Esophagus (tissue), 2 donors: ENCODE measurements around the gene BTBD6. TPM values are rescaled to one million over a fixed set of nuclear protein-coding genes. Genes with fewer than 3 reads are reported as not detected.
"Not testable (repeated sequence)": the region's sequence is repeated elsewhere in the genome, so short reads cannot be mapped to it uniquely, and the experiment has no call there.

ENCODE experiments used
- H3K27ac ChIP-seq, 2 donors: one replicate each; pipeline ENCODE4 v1.5.1; 2013; ENCODE audit warnings: low read depth in 2 of 2, mild to moderate bottlenecking in 2 of 2, inconsistent platforms in 1 of 2, low read length in 1 of 2, moderate library complexity in 1 of 2
- H3K27me3 ChIP-seq, 2 donors: one replicate each; pipeline ENCODE4 v1.6.1; 2013; ENCODE audit warnings: low read length in 2 of 2, control low read depth in 1 of 2, mild to moderate bottlenecking in 1 of 2; ENCODE audit not compliant: insufficient read depth in 2 of 2, control insufficient read depth in 1 of 2
- H3K36me3 ChIP-seq, 2 donors: one replicate each; pipeline ENCODE4 v1.6.1; 2013; ENCODE audit warnings: low read length in 1 of 2; ENCODE audit not compliant: control insufficient read depth in 2 of 2, insufficient read depth in 2 of 2
- H3K4me1 ChIP-seq, 2 donors: one replicate each; pipeline ENCODE4 v1.6.1; 2013; ENCODE audit warnings: low read length in 1 of 2; ENCODE audit not compliant: control insufficient read depth in 2 of 2, insufficient read depth in 2 of 2
- H3K4me3 ChIP-seq, 2 donors: one replicate each; pipeline ENCODE4 v1.5.1; 2013; ENCODE audit warnings: low read length in 2 of 2, mild to moderate bottlenecking in 2 of 2, low read depth in 1 of 2, moderate library complexity in 1 of 2
- H3K9me3 ChIP-seq, 2 donors: one replicate each; pipeline ENCODE4 v1.6.1; 2013; ENCODE audit warnings: mild to moderate bottlenecking in 2 of 2, low read depth in 1 of 2, low read length in 1 of 2, moderate library complexity in 1 of 2; ENCODE audit not compliant: control insufficient read depth in 2 of 2, insufficient read depth in 1 of 2
- WGBS, 2 donors: extraction: QIAGEN DNeasy Blood & Tissue Kit; methylation state at CpG; one replicate each; pipeline ENCODE4 v1.1.7; 2013; 5-methylcytosine and 5-hydroxymethylcytosine counted together
- polyA plus RNA-seq, 2 donors: library from polyadenylated mRNA; stranded (reverse); fragments of 200-250 nt; gene quantifications; one replicate each; pipeline ENCODE4 v1.2.3, GENCODE V29; 2013
- donor health status: healthy with polysubstance abuse.
- donor health status: Bipolar disorder and iron deficiency.

Gene BTBD6
- polyA plus RNA-seq, 2 donors = 47.5 to 49.8 TPM

GRCh38 chr14:105273062-105273461, 24.7 kb downstream of the BTBD6 start:
- Histone ChIP-seq H3K4me1 (peaks cover 3 to 11% of the 10 kb centered on the region in 2 donors), H3K9me3 (no peaks in the 10 kb centered on the region), H3K4me3 (no peak overlapping the region), H3K27ac (peak overlapping the region in 1 of 2 donors; percentile 13), H3K27me3 (no peaks in the 10 kb centered on the region), H3K36me3 (peaks cover 0 to 19% of the 10 kb centered on the region in 2 donors)
- WGBS, 2 donors = 58 to 66% methylated on average over 12 of the region's 12 CpGs

- Histone ChIP-seq H3K27me3 (no peaks in the 10 kb centered on the region), H3K4me1 (peaks cover 3 to 11% of the 10 kb centered on the region in 2 donors), H3K9me3 (no peaks in the 10 kb centered on the region), H3K4me3 (no peak overlapping the region), H3K27ac (no peak overlapping the region), H3K36me3 (peaks cover 0 to 11% of the 10 kb centered on the region in 2 donors)
- 86 to 90% methylated on average over 6 of the region's 6 CpGs for WGBS, 2 donors
Observed at GRCh38 chr14:105274637-105275036, 26.3 kb downstream of the BTBD6 start.

GRCh38 chr14:105275267-105275946, 27.1 kb downstream of the BTBD6 start:
- Histone ChIP-seq H3K27ac (no peak overlapping the region), H3K27me3 (no peaks in the 10 kb centered on the region), H3K9me3 (no peaks in the 10 kb centered on the region), H3K36me3 (peaks cover 0 to 10% of the 10 kb centered on the region in 2 donors), H3K4me3 (no peak overlapping the region), H3K4me1 (peaks cover 3 to 11% of the 10 kb centered on the region in 2 donors)
- 81 to 84% methylated on average over 16 of the region's 16 CpGs for WGBS, 2 donors

GRCh38 chr14:105277448-105277847, 29.1 kb downstream of the BTBD6 start:
- not testable (repeated sequence) for H3K4me1 ChIP-seq, H3K27ac ChIP-seq, H3K9me3 ChIP-seq, H3K27me3 ChIP-seq, H3K4me3 ChIP-seq, H3K36me3 ChIP-seq
- 43 to 100% methylated on average over 3 of the region's 4 CpGs for WGBS, 2 donors

DNA sequence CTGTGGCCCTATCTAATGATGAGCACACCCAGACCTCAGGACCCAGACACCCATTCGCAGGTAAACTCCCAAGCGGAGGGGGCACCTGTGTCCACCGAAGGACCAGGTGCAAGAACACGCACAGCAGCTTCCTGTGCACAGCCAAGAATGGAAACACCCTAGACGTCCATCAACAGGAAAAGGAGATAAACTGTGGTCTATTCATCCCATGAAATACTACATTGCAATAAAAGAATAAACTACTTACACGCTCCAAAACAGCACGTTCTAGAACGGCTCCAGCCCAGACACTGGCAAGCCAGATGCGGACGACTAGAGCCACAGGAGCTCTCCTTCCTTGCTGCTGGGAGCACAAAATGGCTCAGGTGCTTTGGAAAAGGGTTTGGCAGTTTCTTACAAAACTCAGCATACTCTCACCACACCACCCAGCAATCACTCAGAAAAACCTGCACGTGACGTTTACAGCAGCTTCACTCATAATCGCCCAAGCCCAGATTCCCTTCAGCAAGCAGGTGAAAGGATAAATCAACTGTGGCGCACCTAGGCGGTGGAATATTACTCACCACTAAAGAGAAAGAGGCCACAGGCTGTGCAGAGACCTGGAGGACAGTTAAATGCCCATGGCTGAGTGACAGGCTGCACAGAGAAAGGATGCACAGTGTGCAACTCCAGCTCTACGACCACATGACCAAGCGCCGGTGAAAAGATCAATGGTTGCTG, 31.5 kb downstream of the BTBD6 start:
- Histone ChIP-seq H3K36me3 (peaks cover 0 to 6% of the 10 kb centered on the region in 2 donors), H3K27me3 (no peaks in the 10 kb centered on the region), H3K4me3 (no peak overlapping the region), H3K4me1 (no peaks in the 10 kb centered on the region), H3K27ac (no peak overlapping the region), H3K9me3 (no peaks in the 10 kb centered on the region)
- WGBS, 2 donors = 91 to 92% methylated on average over 18 of the region's 18 CpGs

GRCh38 chr14:105280525-105280924, 32.2 kb downstream of the BTBD6 start:
- no peak overlapping the region for H3K4me3 ChIP-seq
- H3K9me3 ChIP-seq = no peaks in the 10 kb centered on the region
- H3K27ac ChIP-seq = no peak overlapping the region
- H3K36me3 ChIP-seq = peaks cover 0 to 6% of the 10 kb centered on the region in 2 donors
- no peaks in the 10 kb centered on the region for H3K27me3 ChIP-seq
- no peaks in the 10 kb centered on the region for H3K4me1 ChIP-seq
- 89 to 96% methylated on average over 21 of the region's 21 CpGs for WGBS, 2 donors

DNA sequence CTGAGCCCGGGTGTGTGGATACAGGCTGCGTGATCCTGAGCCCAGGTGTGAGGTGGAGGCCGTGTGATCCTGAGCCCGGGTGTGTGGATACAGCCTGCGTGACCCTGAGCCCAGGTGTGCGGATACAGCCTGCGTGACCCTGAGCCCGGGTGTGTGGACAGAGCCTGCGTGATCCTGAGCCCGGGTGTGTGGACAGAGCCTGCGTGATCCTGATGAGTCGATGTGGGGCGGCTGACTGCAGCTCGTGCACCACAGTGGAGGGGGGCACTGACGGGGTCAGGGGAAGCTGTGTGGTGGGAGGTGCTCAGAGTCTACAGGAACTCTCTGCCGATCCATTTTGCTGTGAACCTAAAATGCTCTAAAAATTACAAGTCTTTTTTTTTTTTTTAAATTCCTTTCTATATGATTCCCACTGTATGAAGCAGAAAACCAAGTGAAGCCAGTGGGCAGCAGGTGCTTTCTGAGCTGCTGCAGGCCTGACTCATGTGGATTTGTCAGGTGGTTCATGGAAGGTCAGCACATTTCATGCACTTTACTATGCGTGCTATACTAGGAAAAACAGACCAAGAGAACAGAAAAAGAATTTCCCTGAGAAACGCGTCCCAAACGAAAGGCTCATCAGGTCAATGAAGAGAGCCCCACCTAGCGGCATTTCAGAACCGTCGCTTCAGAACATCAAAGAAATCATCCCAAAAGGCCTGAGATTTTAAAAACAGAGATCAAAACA, 33.2 kb downstream of the BTBD6 start:
- H3K4me1 ChIP-seq = no peaks in the 10 kb centered on the region
- WGBS, 2 donors = 64 to 65% methylated on average over 23 of the region's 23 CpGs

GRCh38 chr14:105282098-105282725, 33.9 kb downstream of the BTBD6 start:
- 59 to 69% methylated on average over 16 of the region's 16 CpGs for WGBS, 2 donors
- no peak overlapping the region for H3K27ac ChIP-seq
- no peaks in the 10 kb centered on the region for H3K27me3 ChIP-seq
- no peak overlapping the region for H3K4me3 ChIP-seq
- H3K9me3 ChIP-seq = no peaks in the 10 kb centered on the region
- H3K36me3 ChIP-seq = peaks cover 0 to 6% of the 10 kb centered on the region in 2 donors
- H3K4me1 ChIP-seq = peaks cover 0 to 4% of the 10 kb centered on the region in 2 donors

More for the DNA sequence above, 33.2 kb downstream of the BTBD6 start:
- Histone ChIP-seq H3K9me3 (no peaks in the 10 kb centered on the region), H3K27me3 (no peaks in the 10 kb centered on the region), H3K36me3 (peaks cover 0 to 6% of the 10 kb centered on the region in 2 donors), H3K4me3 (no peak overlapping the region), H3K27ac (no peak overlapping the region)

- Histone ChIP-seq H3K27ac (no peak overlapping the region), H3K4me1 (peaks cover 0 to 4% of the 10 kb centered on the region in 2 donors), H3K4me3 (no peak overlapping the region), H3K27me3 (no peaks in the 10 kb centered on the region), H3K9me3 (no peaks in the 10 kb centered on the region), H3K36me3 (peaks cover 0 to 7% of the 10 kb centered on the region in 2 donors)
- 80 to 85% methylated on average over 10 of the region's 10 CpGs for WGBS, 2 donors
Observed at GRCh38 chr14:105283028-105283427, 34.7 kb downstream of the BTBD6 start.
